C4-2B (cell line): ENCODE data around the gene SLC35F2.

Source experiments
- H3K27ac ChIP-seq: fragments of 450-650 bp; 2 replicates; pipeline ENCODE4 v1.5.1; 2017
- ZFX ChIP-seq: fragments of 450-650 bp; IDR thresholded peaks from 2 replicates; pipeline ENCODE4 v1.6.1; 2017
- TF ChIP-seq, protein P1 (sequence below): fragments of 450-650 bp; conservative IDR thresholded peaks from 2 replicates; pipeline ENCODE4 v1.5.1; 2017; ENCODE audit warnings: mild to moderate bottlenecking

The SLC35F2 gene

DNA sequence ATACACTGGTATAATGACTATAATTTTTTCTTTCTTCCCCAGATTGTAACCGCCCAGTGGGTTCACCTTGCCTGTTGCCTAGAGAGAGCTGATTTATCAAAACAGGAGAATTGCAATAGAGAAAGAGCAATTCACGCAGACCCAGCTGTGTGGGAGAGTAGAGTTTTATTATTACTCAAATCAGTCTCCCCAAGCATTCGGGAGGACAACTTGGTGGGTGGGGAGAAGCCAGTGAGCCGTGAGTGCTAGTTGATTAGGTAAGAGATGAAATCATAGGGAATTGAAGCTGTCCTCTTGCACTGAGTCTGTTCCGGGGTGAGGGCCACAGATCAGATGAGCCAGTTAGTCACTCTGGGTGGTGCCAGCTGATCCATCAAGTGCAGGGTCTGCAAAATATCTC, 73.2 kb downstream of the SLC35F2 start:
- H3K27ac ChIP-seq, result no peak overlapping the region
- TF ChIP-seq ZFX, result no peak
- TF ChIP-seq, protein P1, sequence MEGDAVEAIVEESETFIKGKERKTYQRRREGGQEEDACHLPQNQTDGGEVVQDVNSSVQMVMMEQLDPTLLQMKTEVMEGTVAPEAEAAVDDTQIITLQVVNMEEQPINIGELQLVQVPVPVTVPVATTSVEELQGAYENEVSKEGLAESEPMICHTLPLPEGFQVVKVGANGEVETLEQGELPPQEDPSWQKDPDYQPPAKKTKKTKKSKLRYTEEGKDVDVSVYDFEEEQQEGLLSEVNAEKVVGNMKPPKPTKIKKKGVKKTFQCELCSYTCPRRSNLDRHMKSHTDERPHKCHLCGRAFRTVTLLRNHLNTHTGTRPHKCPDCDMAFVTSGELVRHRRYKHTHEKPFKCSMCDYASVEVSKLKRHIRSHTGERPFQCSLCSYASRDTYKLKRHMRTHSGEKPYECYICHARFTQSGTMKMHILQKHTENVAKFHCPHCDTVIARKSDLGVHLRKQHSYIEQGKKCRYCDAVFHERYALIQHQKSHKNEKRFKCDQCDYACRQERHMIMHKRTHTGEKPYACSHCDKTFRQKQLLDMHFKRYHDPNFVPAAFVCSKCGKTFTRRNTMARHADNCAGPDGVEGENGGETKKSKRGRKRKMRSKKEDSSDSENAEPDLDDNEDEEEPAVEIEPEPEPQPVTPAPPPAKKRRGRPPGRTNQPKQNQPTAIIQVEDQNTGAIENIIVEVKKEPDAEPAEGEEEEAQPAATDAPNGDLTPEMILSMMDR, result no peak

DNA sequence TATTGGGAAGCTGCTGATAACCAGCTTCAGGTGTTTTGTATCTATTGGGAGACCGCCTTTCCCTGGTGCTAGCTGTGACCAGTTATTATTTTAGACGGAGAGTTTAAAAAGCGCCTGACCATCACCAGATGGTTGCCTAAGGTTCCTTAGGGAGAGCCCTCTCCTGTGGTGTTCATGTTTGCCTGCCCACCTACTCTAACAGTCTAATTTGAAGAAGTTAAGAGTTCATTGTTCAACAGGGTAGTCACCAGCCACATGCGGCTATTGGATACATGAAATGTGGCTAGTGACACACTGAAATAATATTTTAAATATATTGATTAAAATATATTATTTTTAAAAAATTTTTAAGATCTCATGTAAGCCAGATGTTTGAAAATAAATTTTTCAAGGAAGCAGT, 75.5 kb downstream of the SLC35F2 start:
- no peak overlapping the region for H3K27ac ChIP-seq
- TF ChIP-seq, protein P1, result no peak
- no peak for TF ChIP-seq ZFX

GRCh38 chr11:107780775-107781174, 77.8 kb downstream of the SLC35F2 start:
- no peak for TF ChIP-seq ZFX
- TF ChIP-seq, protein P1, result peak; percentile 59
- no peak overlapping the region for H3K27ac ChIP-seq

DNA sequence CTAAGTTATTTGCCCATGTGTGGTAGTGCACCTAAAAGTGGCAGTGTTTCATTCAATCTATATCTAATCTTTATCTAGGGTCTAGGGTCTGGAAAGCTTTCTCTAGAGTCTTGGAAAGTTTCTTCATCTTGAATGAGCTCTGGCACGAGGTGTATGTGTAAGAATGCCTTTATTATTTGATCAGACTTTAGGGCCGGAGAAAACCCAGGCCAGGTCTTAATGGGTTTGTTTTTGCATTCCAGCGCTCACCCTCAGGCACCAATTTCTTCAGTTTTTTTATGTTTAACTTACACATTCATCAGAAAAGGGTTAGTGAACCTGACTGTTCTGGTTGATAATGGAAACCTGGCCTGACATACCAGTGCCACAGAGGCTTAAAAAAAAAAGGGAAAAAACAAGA, 78.5 kb downstream of the SLC35F2 start:
- no peak overlapping the region for H3K27ac ChIP-seq
- TF ChIP-seq, protein P1, result no peak
- TF ChIP-seq ZFX, result no peak

GRCh38 chr11:107778839-107779517, 79.6 kb downstream of the SLC35F2 start:
- no peak for TF ChIP-seq ZFX
- TF ChIP-seq, protein P1, result no peak
- H3K27ac ChIP-seq, result no peak overlapping the region

- no peak for TF ChIP-seq ZFX
- TF ChIP-seq, protein P1, result no peak
- no peak overlapping the region for H3K27ac ChIP-seq
Measured at GRCh38 chr11:107777110-107777509, 81.5 kb downstream of the SLC35F2 start.

GRCh38 chr11:107776062-107776461, 82.5 kb downstream of the SLC35F2 start:
- no peak overlapping the region for H3K27ac ChIP-seq
- TF ChIP-seq, protein P1, result no peak
- no peak for TF ChIP-seq ZFX
